Aortic smooth muscle cell (primary cell): ENCODE results near the gene MAMDC4. TPM values are rescaled to one million over a fixed set of nuclear protein-coding genes. Genes with fewer than 3 reads are reported as not detected.

Experiments
- total RNA-seq: library from RNA; depleted of rRNA; stranded (reverse); fragments of >200 nt; gene quantifications from 2 replicates; pipeline ENCODE4 v1.2.3, GENCODE V29; 2014

MAMDC4 gene
- 0.40 and 0.68 TPM in 2 replicates for total RNA-seq

DNA sequence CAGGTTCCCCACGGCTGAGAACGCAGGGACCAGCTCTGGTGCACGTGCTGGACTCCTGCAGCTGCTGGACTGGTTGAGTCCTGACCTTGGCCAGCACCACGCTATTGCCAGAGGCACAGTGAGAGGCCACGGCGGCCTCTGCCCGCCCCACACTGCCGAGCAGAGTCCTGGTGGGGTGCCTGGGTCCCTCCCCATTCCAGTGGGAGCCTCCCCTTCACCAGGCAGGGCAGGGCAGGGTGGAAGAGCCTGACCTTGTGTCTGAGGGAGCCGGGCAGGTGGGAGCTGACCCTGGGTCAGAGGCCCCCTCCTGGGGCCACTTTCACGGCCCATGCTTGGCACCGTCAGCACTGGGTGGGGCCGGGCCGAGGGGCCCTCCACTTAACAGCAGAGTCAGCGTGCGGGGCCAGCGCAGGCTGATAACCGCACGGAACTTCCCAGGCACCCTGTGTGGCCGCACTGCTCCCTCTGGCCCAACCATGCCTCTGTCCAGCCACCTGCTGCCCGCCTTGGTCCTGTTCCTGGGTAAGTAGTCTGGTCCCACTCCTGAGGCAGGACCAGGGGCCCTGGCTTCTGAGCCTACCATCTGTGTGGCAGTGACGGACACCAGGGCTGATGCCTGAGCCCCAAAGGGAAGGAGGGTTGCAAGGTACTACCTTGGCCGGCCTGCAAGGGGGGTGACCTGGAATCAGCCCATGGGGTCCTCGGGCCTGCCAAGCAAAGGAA is at the start of gene MAMDC4:
Gene MAMDC4, plus strand, starts transcription at position 406 of the 723 bp plus-strand sequence. Its CDS starts 71 bp downstream, at position 477.

DNA sequence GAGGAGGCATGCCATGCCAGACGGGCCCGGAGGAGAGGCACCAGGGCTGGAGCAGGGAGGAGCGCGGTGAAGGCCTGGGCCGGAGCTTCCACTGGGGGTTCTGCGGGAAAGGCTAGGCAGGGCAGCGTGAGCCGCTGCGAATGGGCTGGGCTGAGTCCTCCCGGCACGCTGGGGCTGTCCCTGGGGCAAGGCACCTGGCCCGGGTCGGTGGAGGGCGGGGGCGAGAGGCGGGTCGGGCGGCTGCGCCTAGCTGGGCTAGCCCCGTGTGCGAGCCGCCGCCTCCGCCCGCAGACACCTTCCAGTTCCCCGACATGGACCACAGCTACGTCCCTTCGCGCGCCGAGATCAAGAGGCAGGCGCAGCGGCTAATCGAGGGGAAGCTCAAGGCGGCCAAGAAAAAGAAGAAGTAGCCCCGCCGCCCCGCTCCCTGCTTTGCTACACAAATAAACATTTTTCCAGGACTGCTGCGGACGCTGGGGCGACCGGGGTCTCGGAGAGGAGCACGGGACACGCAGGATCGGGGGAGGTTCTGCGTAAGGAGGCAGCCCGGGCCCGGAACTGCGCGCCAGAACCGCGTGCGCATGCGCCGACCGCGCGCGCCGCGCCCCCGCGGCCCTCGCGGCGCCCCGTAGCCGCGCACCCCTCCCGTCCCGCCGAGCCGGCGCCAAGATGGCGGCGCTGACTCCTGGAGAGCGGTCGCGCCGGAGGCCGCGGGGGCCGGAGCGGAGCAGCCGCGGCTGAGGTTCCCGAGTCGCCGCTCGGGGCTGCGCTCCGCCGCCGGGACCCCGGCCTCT is 44.7 kb upstream of the MAMDC4 start, which contains the start of gene RABL6:
Gene RABL6, plus strand, starts transcription at position 668 of the 794 bp plus-strand sequence. CDS start 249 bp downstream, outside the sequence.

DNA sequence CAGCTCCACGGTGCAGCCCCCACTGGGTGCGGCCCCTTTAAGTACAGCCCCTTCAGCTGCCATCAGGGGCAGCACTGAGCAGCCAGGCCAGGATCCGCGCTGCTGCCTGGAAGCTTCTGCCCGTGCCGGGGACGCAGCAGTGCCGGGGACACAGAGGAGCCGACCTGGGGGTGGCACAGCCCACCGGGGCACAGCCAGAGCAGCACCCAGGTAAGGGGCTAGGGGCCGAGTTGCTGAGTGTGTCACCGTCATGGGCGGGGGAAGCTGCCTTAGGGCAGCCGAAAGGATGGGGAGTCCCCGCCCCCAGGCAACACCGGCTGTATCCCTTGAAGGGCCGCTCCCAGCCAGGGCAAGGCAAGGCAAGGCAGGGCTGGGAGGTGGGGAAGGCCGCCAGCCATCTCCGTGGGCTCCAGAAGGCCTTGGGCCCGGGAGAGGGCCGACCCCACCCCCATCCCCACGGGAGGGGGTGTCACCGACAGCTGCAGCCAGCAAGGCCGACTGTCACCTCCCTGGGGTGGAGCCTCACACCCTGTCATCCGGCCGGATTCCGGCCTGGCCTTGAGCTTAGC is 9.7 kb upstream of the MAMDC4 start, which contains the start of gene AJM1:
Gene AJM1, plus strand, starts transcription at position 99 of the 569 bp plus-strand sequence. CDS start 1,937 bp downstream, outside the sequence.

GRCh38 chr9:136849038-136849959 is 2.8 kb upstream of the MAMDC4 start, which contains the start of gene PHPT1:
PHPT1 (plus strand) TSS chr9:136849409; CDS start chr9:136849431, 22 bp downstream.

GRCh38 chr9:136885950-136886578 is 33.9 kb downstream of the MAMDC4 start, which contains the start of gene TRAF2:
TRAF2 (plus strand) TSS chr9:136886516; CDS start chr9:136898741, 12,225 bp downstream.

Other genes with a start within 250 kb of the MAMDC4 start
- gene EGFL7, start 189.4 kb upstream of the MAMDC4 start, total RNA-seq, result 15.5 and 15.7 TPM in 2 replicates
- 27.5 and 37.8 TPM in 2 replicates for gene AGPAT2, start 164.9 kb upstream of the MAMDC4 start, total RNA-seq
- gene DIPK1B, start 139.8 kb upstream of the MAMDC4 start, total RNA-seq, result 1.4 and 2.6 TPM in 2 replicates
- not detected in 2 replicates for gene LCN10, start 109.4 kb upstream of the MAMDC4 start, total RNA-seq
- gene LCN6, start 103.8 kb upstream of the MAMDC4 start, total RNA-seq, result not detected in 2 replicates
- gene LCN8, start 94.1 kb upstream of the MAMDC4 start, total RNA-seq, result not detected in 2 replicates
- gene LCN15, start 87.8 kb upstream of the MAMDC4 start, total RNA-seq, result not detected in 2 replicates
- gene TMEM141, start 61.0 kb upstream of the MAMDC4 start, total RNA-seq, result 66.0 and 77.2 TPM in 2 replicates
- 0.19 and 0.26 TPM in 2 replicates for gene CCDC183, start 56.0 kb upstream of the MAMDC4 start, total RNA-seq
- 57.2 and 62.2 TPM in 2 replicates for gene RABL6, start 44.4 kb upstream of the MAMDC4 start, total RNA-seq
- 1.1 TPM in 2 replicates for gene AJM1, start 9.9 kb upstream of the MAMDC4 start, total RNA-seq
- gene PHPT1, start 2.9 kb upstream of the MAMDC4 start, total RNA-seq, result 161 and 208 TPM in 2 replicates
- 511 and 536 TPM in 2 replicates for gene EDF1, start 14.0 kb downstream of the MAMDC4 start, total RNA-seq
- gene TRAF2, start 34.2 kb downstream of the MAMDC4 start, total RNA-seq, result 6.6 and 11.6 TPM in 2 replicates
- gene FBXW5, start 92.4 kb downstream of the MAMDC4 start, total RNA-seq, result 144 and 185 TPM in 2 replicates
- 0.13 and 0.44 TPM in 2 replicates for gene C8G, start 92.9 kb downstream of the MAMDC4 start, total RNA-seq
- 0.26 and 0.37 TPM in 2 replicates for gene LCN12, start 99.9 kb downstream of the MAMDC4 start, total RNA-seq
- gene PTGDS, start 125.2 kb downstream of the MAMDC4 start, total RNA-seq, result 9.8 and 21.8 TPM in 2 replicates
- 0.44 and 1.6 TPM in 2 replicates for gene LCNL1, start 130.6 kb downstream of the MAMDC4 start, total RNA-seq
- gene PAXX, start 140.1 kb downstream of the MAMDC4 start, total RNA-seq, result 11.6 and 15.6 TPM in 2 replicates
- gene CLIC3, start 144.2 kb downstream of the MAMDC4 start, total RNA-seq, result 4.8 and 5.2 TPM in 2 replicates
- gene ABCA2, start 175.9 kb downstream of the MAMDC4 start, total RNA-seq, result 33.4 and 40.3 TPM in 2 replicates
- gene FUT7, start 179.7 kb downstream of the MAMDC4 start, total RNA-seq, result not detected in 2 replicates
- 21.4 and 28.4 TPM in 2 replicates for gene NPDC1, start 193.8 kb downstream of the MAMDC4 start, total RNA-seq
- not detected in 2 replicates for gene ENTPD2, start 201.7 kb downstream of the MAMDC4 start, total RNA-seq
- 5.1 and 7.7 TPM in 2 replicates for gene SAPCD2, start 218.2 kb downstream of the MAMDC4 start, total RNA-seq
- gene UAP1L1, start 225.2 kb downstream of the MAMDC4 start, total RNA-seq, result 14.0 and 19.0 TPM in 2 replicates
- gene MAN1B1, start 234.6 kb downstream of the MAMDC4 start, total RNA-seq, result 84.3 and 90.3 TPM in 2 replicates